OCI-M1 (cell line): ENCODE measurements around the gene SH3BP1.
"Not testable (repeated sequence)": the region's sequence is repeated elsewhere in the genome, so short reads cannot be mapped to it uniquely, and the experiment has no call there.

Experiments used
- DNase-seq: peaks from one replicate; lab custom pipeline; 2025; lab: John Stamatoyannopoulos, UW

Gene SH3BP1

DNA sequence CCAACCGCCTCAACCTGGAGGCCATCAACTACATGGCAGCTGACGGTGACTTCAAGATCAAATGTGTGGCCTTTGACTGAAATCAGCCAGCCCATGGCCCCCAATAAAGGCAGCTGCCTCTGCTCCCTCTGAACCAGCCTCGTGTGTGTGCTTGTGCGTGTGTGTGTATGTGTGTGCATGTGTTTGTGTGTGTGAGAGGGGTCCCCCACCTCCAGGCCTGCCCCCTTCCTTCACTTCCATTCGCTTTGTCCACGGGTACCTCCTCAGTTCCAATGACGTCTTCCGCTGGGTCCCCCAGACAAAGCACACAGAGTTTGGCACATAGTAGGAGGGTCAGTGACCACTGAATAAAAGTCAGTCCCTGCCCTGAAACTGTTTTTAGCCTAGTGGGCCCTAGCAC lies 40.2 kb downstream of the SH3BP1 start:
- no peak for DNase-seq

DNA sequence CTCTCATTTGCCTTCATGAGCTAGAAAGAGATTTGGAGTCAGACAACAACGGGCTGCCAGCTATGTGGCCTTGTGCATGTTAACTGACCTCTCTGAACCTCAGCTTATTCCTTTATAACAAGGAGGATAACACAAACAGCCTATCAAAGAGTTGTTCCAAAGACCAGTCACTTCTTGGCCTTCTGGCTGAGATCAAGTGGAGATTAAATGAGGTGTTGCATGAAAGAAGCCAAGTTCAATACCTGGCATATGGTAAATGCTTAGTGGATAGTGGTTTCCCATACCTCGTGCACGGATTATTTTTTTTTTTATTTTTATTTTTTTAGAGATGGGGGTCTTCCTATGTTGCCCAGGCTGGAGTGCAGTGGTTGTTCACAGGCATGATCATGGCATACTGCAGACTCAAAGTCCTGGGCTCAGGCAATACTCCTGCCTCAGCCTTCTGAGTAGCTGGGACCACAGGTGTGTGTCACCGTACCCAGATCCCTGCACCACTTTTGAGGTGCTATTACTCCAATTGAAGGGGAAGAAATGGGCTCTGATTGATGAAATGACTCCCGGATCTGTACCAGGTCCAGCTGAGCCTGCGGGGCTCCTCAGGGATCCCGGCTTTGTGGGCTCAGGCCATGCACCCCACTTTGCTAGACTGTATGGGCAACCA lies 40.9 kb downstream of the SH3BP1 start:
- no peak for DNase-seq

DNA sequence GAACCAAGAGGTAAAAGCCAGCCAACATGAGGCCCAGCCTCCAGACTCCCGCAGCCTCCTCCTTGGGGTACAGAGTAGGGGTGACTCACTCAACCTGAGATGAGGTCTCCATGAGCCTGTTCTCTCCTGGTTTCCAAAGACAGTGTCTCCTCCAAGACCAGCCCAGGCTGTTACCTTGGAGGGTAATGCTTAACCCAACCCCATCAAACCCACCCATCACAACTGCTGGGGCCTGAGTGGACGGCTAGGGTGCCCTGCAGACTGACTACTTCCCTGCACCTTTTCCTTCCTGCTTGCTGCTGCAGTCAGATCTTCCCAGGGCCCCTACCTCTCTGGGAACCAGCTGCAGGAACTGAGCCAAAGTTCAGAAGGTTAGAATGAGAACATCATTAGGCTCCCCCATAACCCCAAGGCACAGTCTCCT lies 41.5 kb downstream of the SH3BP1 start:
- DNase-seq: no peak

DNA sequence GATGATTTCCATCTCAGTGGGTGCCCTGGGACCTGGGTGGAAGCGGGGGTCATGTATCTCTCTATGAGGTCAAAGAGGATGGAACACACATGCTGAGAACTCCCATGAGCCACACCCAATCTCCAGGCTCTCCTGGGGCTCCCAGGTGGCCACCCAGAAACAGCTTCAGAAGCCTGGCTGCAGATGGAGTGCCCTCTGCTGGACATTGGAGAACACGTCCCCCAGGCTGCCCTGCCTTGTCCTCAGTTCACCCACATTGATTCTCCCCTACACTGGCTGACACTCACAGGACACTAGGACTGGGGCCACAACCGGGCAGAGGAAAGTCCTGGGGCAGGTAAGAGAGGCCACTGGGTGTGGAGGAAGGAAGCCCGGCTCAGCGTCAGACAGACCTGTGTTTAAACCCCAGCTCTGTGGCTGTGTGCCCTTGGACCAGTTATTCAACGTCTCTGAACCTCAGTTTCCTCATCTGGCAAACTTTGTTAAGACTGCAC lies 42.1 kb downstream of the SH3BP1 start:
- DNase-seq: peak; percentile 83

DNA sequence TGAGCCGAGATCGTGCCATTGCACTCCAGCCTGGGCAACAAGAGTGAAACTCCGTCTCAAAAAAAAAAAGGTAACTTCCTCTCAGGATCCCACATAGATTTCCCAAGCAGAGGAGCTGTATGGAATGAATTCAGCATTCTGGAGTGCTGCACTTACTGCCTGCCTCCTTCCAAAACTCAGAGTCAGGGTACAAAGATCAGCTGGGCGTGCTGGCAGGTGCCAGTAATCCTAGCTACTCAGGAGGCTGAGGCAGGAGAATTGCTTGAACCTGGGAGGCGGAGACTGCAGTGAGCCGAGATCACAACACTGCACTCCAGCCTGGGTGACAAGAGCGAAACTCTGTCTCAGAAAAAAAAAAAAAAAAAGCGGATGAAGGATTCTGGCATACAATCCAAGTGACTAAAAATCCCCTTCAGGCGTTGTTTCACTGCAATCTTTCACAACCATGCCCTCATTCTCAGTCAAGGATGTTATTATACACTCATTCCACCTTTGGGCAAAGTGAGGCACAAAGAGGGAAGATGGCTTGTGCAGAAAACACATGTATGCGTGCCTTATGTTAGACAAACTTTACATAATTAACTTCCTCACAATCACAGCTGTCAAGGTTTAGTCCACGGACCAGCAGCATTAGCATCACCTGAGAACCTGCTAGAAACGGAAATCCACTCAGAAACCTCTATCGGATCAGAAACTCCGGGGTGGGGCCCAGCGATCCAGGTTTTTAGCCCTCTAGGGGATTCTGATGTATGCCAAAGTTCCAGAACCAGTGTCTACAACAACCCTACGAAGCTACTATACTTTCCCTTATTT lies 45.5 kb downstream of the SH3BP1 start:
- DNase-seq: no peak

DNA sequence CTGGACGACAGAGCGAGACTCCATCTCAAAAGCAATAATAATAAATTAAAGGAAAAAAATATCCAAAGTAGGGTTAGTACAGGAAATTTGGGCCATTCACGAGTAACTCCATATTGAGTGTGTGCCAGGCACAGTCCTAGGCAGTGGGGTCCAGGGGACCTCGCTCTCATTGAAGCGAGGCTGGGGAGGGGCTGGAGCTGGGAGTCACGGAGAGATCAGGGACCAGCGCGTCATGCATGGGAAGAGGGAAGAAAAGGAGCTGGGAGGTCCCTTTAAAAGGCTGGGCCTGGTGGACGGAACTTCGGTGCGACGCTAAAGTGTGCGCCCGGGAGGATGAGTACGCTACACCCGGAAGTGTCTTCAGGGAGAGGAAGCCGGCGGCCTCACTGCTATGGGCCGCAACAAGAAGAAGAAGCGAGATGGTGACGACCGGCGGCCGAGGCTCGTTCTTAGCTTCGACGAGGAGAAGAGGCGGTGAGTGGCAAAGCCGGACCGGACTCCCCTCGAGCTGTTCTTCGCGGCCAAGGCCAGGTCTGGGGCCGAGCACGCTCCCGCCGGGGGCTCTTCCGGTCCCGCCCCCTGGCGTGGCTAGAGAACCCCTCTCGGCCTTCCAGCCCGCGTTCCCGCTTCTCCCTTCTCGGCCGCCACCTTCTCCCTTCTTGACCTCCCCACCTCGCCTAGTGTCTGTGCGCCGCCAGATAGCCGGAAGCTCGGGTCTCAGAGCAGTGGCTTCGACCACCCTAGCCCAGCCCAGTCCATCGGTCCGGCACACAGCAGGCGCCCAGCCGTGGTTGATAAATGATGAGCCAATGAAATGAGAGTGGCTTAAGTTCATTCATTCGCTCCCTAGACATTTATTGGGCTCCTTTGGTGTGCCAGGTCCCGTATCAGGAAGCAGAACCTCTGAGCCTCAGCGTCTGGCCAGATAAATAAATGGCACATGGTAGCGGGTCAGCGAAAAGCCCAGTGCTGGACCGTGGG lies 46.8 kb downstream of the SH3BP1 start, which contains the start of gene NOL12:
TSS of gene NOL12 (plus strand) at position 342 of the 981 bp plus-strand sequence. CDS start at position 392, 50 bp downstream.
- DNase-seq: peak; percentile 93

DNA sequence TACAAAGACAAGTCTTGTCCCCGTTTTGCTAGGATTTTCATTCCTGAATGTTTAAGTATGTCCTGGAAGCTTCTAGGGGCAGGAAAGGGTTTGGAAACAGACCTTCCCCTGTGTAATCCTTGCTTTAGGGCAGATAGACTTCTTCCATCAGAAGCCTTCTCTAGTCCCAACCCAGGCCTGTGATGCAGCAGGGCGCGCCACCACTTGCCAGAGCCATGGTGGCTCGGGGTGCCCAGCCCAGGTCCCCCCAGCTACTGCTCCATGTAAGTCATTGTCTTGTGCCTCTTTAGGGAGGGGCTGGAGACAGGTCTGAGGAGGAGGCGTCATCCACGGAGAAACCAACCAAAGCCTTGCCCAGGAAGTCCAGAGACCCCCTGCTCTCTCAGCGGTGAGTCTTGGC lies 50.9 kb downstream of the SH3BP1 start:
- no peak for DNase-seq

DNA sequence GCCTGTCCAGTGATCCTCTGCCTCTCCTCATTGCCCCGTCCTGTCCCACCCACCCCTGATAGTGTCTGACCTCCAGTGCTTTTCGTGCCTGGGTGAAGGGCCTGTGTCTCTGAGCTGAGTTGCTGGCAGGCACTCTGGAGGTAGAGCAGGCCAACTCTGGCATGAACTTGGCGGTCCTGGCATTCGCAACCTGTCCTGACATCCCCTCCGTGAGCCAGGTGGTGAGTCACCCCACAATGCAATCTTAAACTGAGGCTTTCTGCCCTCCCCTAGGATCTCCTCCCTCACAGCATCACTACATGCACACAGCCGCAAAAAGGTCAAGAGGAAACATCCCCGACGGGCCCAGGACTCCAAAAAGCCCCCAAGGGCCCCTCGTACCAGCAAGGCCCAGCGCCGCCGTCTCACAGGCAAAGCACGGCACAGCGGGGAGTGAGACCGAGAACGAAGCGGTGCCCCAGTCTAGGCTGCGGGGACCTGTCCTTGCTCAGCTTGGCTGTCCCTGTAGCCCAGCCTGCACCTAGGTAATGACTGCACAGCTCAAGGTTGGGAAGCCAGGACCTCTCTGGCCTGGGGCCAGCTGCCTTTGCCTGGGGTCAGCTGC lies 51.5 kb downstream of the SH3BP1 start:
- no peak for DNase-seq

DNA sequence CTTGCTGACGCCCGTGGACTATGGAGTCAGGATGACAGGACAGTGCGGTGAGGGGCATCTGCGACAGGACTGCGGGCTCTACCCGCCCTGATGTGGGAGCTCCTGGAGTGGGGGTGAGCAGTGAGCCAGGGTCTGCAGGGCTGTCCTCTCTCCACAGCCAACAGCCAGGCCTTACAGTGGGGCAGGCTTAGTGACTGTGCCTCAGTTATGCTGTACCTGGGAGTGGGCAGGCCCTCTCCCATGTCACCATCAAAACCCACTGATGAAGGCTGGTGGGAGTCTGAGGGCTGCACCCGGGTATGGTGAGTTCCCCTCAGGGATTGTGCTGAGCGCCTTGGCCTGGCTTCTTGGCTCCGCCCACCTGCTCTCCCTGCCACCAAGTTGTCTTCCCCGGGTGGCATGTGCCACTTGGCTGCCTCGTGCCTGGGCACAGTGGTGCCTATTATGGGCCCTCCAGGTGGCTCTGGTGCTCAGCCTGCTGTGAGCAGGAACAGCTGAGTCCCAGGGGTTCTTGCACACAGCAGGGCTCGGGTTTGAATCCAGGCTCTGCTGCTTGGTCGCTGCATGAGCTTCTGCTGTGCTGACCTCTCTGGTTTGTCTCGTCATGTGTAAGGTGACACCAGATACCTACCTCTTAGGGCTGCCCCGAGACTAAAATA lies 53.3 kb downstream of the SH3BP1 start:
- DNase-seq: no peak

DNA sequence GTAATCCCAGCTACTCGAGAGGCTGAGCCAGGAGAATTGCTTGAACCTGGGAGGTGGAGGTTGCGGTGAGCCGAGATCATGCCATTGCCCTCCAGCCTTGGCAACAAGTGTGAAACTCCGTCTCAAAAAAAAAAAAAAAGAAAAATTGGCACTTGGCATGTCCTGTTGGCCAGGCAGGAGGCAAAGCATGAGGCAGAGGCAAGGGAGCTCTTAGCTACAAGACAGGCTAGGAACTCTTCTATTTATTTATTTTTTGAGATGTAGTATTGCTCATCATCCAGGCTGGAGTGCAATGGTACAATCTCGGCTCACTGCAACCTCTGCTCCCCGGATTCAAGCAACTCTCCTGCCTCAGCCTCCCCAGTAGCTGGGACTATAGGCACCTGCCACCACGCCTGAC lies 54.7 kb downstream of the SH3BP1 start:
- DNase-seq: not testable (repeated sequence)

DNA sequence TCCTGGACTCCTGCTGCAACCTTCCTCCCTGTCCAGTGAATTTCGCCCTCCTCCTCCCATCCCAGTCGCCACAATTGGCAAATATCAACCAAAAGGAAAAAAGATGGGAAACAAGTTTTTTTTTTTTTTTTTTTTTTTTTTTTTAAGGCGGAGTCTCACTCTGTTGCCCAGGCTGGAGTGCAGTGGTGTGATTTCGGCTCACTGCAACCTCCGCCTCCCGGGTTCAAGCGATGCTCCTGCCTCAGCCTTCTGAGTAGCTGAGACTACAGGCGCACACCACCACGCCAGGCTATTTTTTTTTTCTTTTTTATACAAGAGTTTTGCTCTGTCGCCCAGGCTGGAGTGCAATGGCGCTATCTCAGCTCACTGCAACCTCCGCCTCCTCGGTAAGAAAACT lies 56.8 kb downstream of the SH3BP1 start:
- not testable (repeated sequence) for DNase-seq

DNA sequence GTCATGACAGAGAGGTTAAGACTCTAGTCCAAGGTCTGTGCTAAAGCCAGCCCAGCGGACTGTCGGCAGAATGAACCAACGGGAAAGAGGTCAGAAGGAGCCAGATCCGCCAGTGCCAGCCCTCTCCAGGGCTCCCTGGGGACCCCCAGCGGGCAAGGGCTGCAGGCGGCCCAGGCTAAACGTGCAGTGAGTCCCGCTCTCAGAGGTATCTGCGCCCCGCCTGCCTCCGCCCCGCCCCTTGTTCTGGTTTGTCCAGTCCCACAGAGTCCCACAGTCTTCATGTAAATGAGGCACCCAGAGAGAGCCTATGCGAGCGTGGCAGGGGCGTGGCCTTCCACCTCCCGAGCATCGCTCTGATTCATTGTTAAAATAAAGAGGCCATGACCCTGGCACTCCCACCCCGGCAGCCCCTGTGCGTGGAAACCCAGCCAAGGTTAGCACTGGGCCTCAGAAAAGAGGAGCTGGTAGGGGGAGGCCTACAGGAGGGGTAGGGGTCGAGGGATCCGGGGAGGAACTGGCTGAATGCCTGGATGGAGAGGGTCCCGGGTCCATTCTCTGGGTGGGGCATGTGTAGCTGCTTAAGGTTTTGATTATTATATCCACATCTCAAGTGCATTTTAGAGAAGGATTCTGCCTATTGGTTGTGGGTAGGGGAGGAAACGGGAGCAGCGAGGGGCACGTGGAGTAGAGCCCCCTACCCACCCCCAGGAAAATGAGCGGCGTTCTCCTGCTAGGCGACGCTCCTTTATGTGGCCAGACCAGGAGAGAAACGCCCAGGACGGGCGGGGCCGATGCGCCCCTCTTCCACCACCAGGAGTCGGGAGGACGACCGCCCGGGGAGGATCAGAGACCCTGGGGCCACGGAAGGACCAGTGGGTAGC lies 57.4 kb downstream of the SH3BP1 start, which contains the start of gene TRIOBP:
TSS of gene TRIOBP (plus strand) at position 392 of the 881 bp plus-strand sequence. CDS start 4,318 bp downstream, outside the sequence.
- peak; percentile 98 for DNase-seq

DNA sequence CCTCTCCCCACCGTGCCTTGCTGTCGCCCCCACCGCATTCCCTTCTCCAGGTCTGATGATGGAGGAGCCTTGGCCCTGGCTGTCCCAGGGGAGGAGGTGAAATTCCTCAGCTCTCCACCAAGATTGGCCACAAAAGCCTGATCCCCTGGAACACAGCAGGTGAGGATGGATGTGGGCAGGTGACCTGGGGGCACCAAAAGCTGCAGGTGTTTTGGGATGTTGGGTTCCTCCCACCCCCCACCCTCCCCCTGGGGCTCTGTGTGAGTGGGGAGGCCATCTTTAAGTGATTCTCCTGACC lies 58.0 kb downstream of the SH3BP1 start:
- no peak for DNase-seq

DNA sequence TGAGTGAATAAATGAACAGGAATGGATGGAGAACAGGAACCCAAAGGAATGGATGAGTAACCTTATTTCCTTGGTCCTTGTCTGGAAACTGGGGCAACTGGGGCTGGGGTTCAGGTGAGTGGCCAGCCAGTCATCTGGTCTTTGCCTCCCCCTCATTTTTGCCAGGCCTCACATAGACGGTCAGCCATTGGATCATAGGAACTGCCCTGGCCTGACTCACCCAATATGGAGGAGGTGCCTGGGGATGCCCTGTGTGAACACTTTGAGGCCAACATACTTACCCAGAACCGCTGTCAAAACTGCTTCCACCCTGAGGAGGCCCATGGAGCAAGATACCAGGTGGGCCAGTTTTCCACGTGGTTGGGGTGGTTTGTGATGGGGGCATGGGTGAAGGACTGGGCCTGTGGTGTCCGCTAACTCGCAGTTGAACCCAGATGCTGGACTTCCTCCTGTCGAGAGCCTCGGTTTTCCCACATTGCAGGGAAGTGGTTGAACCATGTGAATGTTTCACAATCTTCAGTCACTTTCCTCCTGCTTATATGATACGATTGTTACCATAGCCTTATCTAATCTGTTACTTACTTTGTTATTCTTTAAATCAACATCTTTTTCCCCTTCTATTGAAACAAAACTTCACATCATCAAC lies 61.8 kb downstream of the SH3BP1 start:
- peak; percentile 18 for DNase-seq

DNA sequence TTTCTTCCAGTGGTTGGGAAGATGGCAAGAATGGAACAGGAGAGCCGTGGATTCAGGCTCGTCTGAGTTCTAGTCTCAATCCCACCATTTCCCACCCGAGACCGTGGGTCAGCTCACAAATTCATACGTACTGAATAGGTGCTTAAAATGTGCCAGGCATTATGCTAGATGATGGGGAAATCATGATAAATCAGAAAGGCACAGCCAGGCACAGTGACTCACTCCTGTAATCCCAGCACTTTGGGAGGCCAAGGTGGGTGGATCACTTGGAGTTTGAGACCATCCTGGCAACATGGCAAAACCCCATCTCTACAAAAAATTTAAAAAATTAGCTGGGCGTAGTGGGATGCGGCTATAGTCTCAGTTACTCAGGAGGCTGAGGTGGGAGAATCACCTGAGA lies 64.4 kb downstream of the SH3BP1 start:
- DNase-seq: no peak

DNA sequence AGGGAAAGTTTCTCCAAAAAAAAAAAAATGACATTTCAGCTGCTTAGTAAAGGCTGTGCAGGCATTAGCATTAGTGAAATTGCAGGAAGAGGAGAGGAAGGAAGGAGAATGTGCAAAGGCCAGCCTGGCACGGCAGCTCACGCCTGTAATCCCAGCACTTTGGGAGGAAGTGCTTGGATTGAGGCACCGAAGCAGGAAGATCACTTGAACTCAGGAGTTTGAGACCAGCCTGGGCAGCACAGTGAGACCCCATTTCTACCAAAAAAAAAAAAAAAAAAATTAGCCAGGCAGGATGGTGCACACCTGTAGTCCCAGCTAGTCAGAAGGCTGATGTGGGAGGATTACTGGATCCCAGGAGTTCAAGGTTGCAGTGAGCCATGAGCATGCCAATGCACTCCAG lies 65.2 kb downstream of the SH3BP1 start:
- DNase-seq: no peak

DNA sequence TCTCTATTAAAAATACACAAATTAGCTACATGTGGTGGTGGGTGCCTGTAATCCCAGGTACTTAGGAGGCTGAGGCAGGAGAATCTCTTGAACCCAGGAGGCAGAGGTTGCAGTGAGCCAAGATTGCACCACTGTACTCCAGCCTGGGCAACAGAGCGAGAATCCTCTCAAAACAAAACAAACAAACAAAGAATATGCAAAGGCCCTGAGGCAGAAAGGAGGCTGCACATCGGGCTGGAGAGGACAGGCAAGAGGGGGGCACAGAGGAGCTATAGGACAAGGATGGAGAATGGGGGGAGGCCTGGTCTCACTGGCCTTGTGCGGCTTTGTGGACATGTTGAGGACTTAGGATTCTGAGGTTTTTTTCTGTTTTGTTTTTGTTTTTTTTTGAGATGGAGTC lies 65.7 kb downstream of the SH3BP1 start:
- DNase-seq: no peak
